HepG2 (cell line): ENCODE data around the gene NAPB. TPM values are rescaled to one million over a fixed set of nuclear protein-coding genes. Genes with fewer than 3 reads are reported as not detected.
A peak's percentile ranks its signal among the peaks of the same experiment; 100 is the strongest.

Experiments
- ARHGAP35 ChIP-seq: sonication (generic); formaldehyde crosslinking; IDR thresholded peaks from 2 replicates; pipeline ENCODE4 v1.9.0; 2022; ENCODE audit warnings: mild to moderate bottlenecking, inconsistent platforms, moderate library complexity, missing genetic modification reagents, borderline replicate concordance
- BORCS8-MEF2B ChIP-seq: sonication (generic); formaldehyde crosslinking; IDR thresholded peaks from 2 replicates; pipeline ENCODE4 v1.8.0; 2022; ENCODE audit warnings: mild to moderate bottlenecking, missing genetic modification reagents
- DNMT1 ChIP-seq: sonication (generic); formaldehyde crosslinking; IDR thresholded peaks from 2 replicates; pipeline ENCODE4 v1.5.1; 2020; ENCODE audit warnings: mild to moderate bottlenecking, missing genetic modification reagents
- DNMT3B ChIP-seq: conservative IDR thresholded peaks from 2 replicates; pipeline ENCODE4 v1.6.1; 2016; ENCODE audit warnings: missing biosample characterization, control low read depth
- FOSL2 ChIP-seq: sonication (generic); formaldehyde crosslinking; IDR thresholded peaks from 2 replicates; pipeline ENCODE4 v1.4.0; 2020; ENCODE audit warnings: missing genetic modification reagents
- HNF4A ChIP-seq: sonication (generic); formaldehyde crosslinking; IDR thresholded peaks from 2 replicates; pipeline ENCODE4 v1.4.0; 2020; ENCODE audit warnings: missing genetic modification reagents
- HOMEZ ChIP-seq: IDR thresholded peaks from 2 replicates; pipeline ENCODE4 v1.6.1; 2016; ENCODE audit warnings: low read depth
- KMT2B ChIP-seq: IDR thresholded peaks from 2 replicates; pipeline ENCODE4 v1.6.1; 2016; ENCODE audit warnings: missing genetic modification reagents, missing compliant biosample characterization
- MIER3 ChIP-seq: IDR thresholded peaks from 2 replicates; pipeline ENCODE4 v1.6.1; 2016; ENCODE audit warnings: missing compliant biosample characterization, borderline replicate concordance
- MTA1 ChIP-seq: sonication (generic); formaldehyde crosslinking; IDR thresholded peaks from 2 replicates; pipeline ENCODE4 v1.4.0; 2020; ENCODE audit warnings: missing genetic modification reagents, mild to moderate bottlenecking, borderline replicate concordance
- NCOA1 ChIP-seq: sonication (generic); formaldehyde crosslinking; IDR thresholded peaks from 2 replicates; pipeline ENCODE4 v1.9.0; 2021; ENCODE audit warnings: missing genetic modification reagents
- NCOR1 ChIP-seq: fragments of 200-600 bp; sonication (generic); IDR thresholded peaks from 2 replicates; pipeline ENCODE4 v1.7.0; 2017; ENCODE audit warnings: antibody characterized with exemption, low read length, borderline replicate concordance
- NR2F1 ChIP-seq, 2 experiments: fragments of 450-650 bp in 1 of 2; formaldehyde crosslinking in 1 of 2; IDR thresholded peaks; 2 replicates each; pipeline versions ENCODE4 v1.5.0 to v1.6.1; 2016 to 2020; ENCODE audit warnings: mild to moderate bottlenecking in 1 of 2, missing compliant biosample characterization in 1 of 2, missing genetic modification reagents in 1 of 2, moderate library complexity in 1 of 2
- ZBTB39 ChIP-seq: sonication (generic); formaldehyde crosslinking; IDR thresholded peaks from 2 replicates; pipeline ENCODE4 v1.5.0; 2020; ENCODE audit warnings: missing genetic modification reagents
- ZBTB8A ChIP-seq: sonication (generic); formaldehyde crosslinking; IDR thresholded peaks from 2 replicates; pipeline ENCODE4 v1.4.0; 2020; ENCODE audit warnings: mild to moderate bottlenecking, low read depth, missing genetic modification reagents, borderline replicate concordance
- ZNF10 ChIP-seq: sonication (generic); formaldehyde crosslinking; IDR thresholded peaks from 2 replicates; pipeline ENCODE4 v1.4.0; 2020; ENCODE audit warnings: mild to moderate bottlenecking, low read depth, missing genetic modification reagents, borderline replicate concordance
- ZNF160 ChIP-seq: sonication (generic); formaldehyde crosslinking; IDR thresholded peaks from 2 replicates; pipeline ENCODE4 v1.8.0; 2022; ENCODE audit warnings: mild to moderate bottlenecking, inconsistent platforms, missing genetic modification reagents
- ZNF446 ChIP-seq: sonication (generic); formaldehyde crosslinking; IDR thresholded peaks from 2 replicates; pipeline ENCODE4 v1.5.0; 2020; ENCODE audit warnings: mild to moderate bottlenecking, missing genetic modification reagents
- ZNF660 ChIP-seq: sonication (generic); formaldehyde crosslinking; IDR thresholded peaks from 2 replicates; pipeline ENCODE4 v1.5.1; 2020; ENCODE audit warnings: mild to moderate bottlenecking, low read depth, missing genetic modification reagents, borderline replicate concordance
- ZNF703 ChIP-seq: sonication (generic); formaldehyde crosslinking; IDR thresholded peaks from 2 replicates; pipeline ENCODE4 v1.5.1; 2020; ENCODE audit warnings: missing genetic modification reagents, mild to moderate bottlenecking, moderate library complexity, borderline replicate concordance
- ZSCAN29 ChIP-seq: sonication (generic); formaldehyde crosslinking; conservative IDR thresholded peaks from 2 replicates; pipeline ENCODE4 v1.4.0; 2020; ENCODE audit warnings: mild to moderate bottlenecking, missing genetic modification reagents
- ZSCAN30 ChIP-seq: sonication (generic); formaldehyde crosslinking; IDR thresholded peaks from 2 replicates; pipeline ENCODE4 v1.5.0; 2020; ENCODE audit warnings: mild to moderate bottlenecking, missing genetic modification reagents
- polyA plus RNA-seq, 8 experiments: library from polyadenylated mRNA; depleted of rRNA in 3 of 8; stranded (reverse) in 7 of 8; unstranded in 1 of 8; fragments of >200 nt; fragmentation: Illumina TruSeq in 4 of 8; extraction: Trizol in 4 of 8; gene quantifications; 2 replicates each; pipeline versions ENCODE4 v1.2.1 to v1.2.3, GENCODE V29; 2011 to 2016; ENCODE audit warnings: low read depth in 4 of 8, missing spikeins in 1 of 8, mixed read lengths in 1 of 8; ENCODE audit not compliant: insufficient read depth in 1 of 8
- total RNA-seq, 5 experiments: library from RNA; depleted of rRNA; stranded (reverse); fragments of >200 nt; fragmentation: Illumina TruSeq; extraction: Trizol; gene quantifications; 2 replicates each; pipeline ENCODE4 v1.2.3, GENCODE V29; 2016; ENCODE audit warnings: low read depth in 1 of 5
- TF ChIP-seq, protein P1 (sequence below): sonication (generic); formaldehyde crosslinking; IDR thresholded peaks from 2 replicates; pipeline ENCODE4 v1.4.0; 2020; ENCODE audit warnings: low read depth, mild to moderate bottlenecking, missing genetic modification reagents
- TF ChIP-seq, protein P2 (sequence below): IDR thresholded peaks from 2 replicates; pipeline ENCODE4 v1.6.1; 2016; ENCODE audit warnings: control low read depth

NAPB gene
- total and polyA plus RNA-seq, 2 of the 13 experiments (the other 11 are each of a cell fraction or from before 2014, with no cell fraction given) = 15.2 to 16.1 TPM

GRCh38 chr20:23357767-23358562 is 63.3 kb downstream of the NAPB start (continued):
- TF ChIP-seq, protein P1, sequence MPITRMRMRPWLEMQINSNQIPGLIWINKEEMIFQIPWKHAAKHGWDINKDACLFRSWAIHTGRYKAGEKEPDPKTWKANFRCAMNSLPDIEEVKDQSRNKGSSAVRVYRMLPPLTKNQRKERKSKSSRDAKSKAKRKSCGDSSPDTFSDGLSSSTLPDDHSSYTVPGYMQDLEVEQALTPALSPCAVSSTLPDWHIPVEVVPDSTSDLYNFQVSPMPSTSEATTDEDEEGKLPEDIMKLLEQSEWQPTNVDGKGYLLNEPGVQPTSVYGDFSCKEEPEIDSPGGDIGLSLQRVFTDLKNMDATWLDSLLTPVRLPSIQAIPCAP = no peak
- TF ChIP-seq HOMEZ = 0 out of 2 replicates have a peak, but pooled peaks have one; percentile 12
- TF ChIP-seq ZNF703 (CRISPR knock-in tag) = no peak
- 0 out of 2 replicates have a peak, but pooled peaks have one; percentile 59 for TF ChIP-seq DNMT1 (CRISPR knock-in tag)
- 0 out of 2 replicates have a peak, but pooled peaks have one; percentile 21 for TF ChIP-seq HNF4A (CRISPR knock-in tag)
- 0 out of 2 replicates have a peak, but pooled peaks have one; percentile 12 for TF ChIP-seq ZSCAN29
- TF ChIP-seq BORCS8-MEF2B (CRISPR knock-in tag) = peak; percentile 65
- no peak; the same call in 1 of the 2 replicates for TF ChIP-seq DNMT3B (CRISPR knock-in tag)
- peak; percentile 88 for TF ChIP-seq MTA1 (CRISPR knock-in tag)
- TF ChIP-seq NR2F1 (CRISPR knock-in tag; IDR thresholded peaks at IDR 0.05) = 0 out of 4 replicates have a peak, but pooled peaks of 1 of the 2 experiments have one; percentile 9
- TF ChIP-seq ZNF446 = no peak
- TF ChIP-seq ZBTB39 (CRISPR knock-in tag) = no peak
- TF ChIP-seq NCOA1 = no peak
- TF ChIP-seq ARHGAP35 (CRISPR knock-in tag) = peak; percentile 88; the same call in 1 of the 2 replicates
- peak; percentile 60; the same call in 1 of the 2 replicates for TF ChIP-seq MIER3 (CRISPR knock-in tag)
- no peak for TF ChIP-seq ZSCAN30 (CRISPR knock-in tag)
- TF ChIP-seq ZBTB8A = peak; percentile 18; the same call in 1 of the 2 replicates
- TF ChIP-seq, protein P2, sequence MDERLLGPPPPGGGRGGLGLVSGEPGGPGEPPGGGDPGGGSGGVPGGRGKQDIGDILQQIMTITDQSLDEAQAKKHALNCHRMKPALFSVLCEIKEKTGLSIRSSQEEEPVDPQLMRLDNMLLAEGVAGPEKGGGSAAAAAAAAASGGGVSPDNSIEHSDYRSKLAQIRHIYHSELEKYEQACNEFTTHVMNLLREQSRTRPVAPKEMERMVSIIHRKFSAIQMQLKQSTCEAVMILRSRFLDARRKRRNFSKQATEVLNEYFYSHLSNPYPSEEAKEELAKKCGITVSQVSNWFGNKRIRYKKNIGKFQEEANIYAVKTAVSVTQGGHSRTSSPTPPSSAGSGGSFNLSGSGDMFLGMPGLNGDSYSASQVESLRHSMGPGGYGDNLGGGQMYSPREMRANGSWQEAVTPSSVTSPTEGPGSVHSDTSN (CRISPR knock-in tag) = peak; percentile 79
- TF ChIP-seq ZNF10 (CRISPR knock-in tag) = no peak
- TF ChIP-seq NCOR1 = peak; percentile 73; the same call in 1 of the 2 replicates
- TF ChIP-seq ZNF660 (CRISPR knock-in tag) = no peak
- peak; percentile 53; the same call in 1 of the 2 replicates for TF ChIP-seq FOSL2
- TF ChIP-seq KMT2B (CRISPR knock-in tag) = peak; percentile 97
- 0 out of 2 replicates have a peak, but pooled peaks have one; percentile 86 for TF ChIP-seq ZNF160
